Endothelial cell of umbilical vein (primary cell): ENCODE data around the gene CACNB3. TPM values are rescaled to one million over a fixed set of nuclear protein-coding genes. Genes with fewer than 3 reads are reported as not detected.

ENCODE experiments used
- BruUV-seq: library from RNA; stranded (reverse); fragments of 400-500 nt; replicated peaks from 2 replicates; lab custom pipeline; 2021; lab: Mats Ljungman, UMichigan
- CTCF ChIA-PET: fragments of 300-600, 350-600 bp; sonication (Branson Sonifier 250); formaldehyde crosslinking; loops from one replicate; lab custom pipeline; 2021; ENCODE audit warnings: antibody characterized with exemption, inconsistent platforms; lab: Charles Lee
- POLR2A ChIA-PET: fragments of 300-600, 350-600 bp; sonication (Branson Sonifier 250); formaldehyde crosslinking; loops from one replicate; lab custom pipeline; 2021; ENCODE audit warnings: antibody characterized with exemption, inconsistent platforms; lab: Charles Lee
- DNase-seq: peaks from one replicate; pipeline ENCODE4 v3.0.0-alpha.2; 2011; ENCODE audit warnings: low read depth, low spot score
- FAIRE-seq: peaks from 2 replicates; lab custom pipeline; 2011; peaks lifted over from hg19 to GRCh38; lab: Jason Lieb, UNC
- H2AFZ ChIP-seq: 2 replicates; pipeline ENCODE4 v1.6.0; 2012; ENCODE audit warnings: low read depth, low read length, control low read depth, inconsistent platforms
- H3K27ac ChIP-seq: 2 replicates; pipeline ENCODE4 v1.5.1; 2011; ENCODE audit warnings: low read depth, mild to moderate bottlenecking, control low read depth, low read length, moderate library complexity; ENCODE audit not compliant: insufficient read depth
- H3K27me3 ChIP-seq, 2 experiments: 2 replicates each; pipeline versions ENCODE4 v1.6.0 to v1.6.1; 2011; ENCODE audit warnings: low read length in 2 of 2, mixed read lengths in 1 of 2; ENCODE audit not compliant: control insufficient read depth in 2 of 2, insufficient read depth in 2 of 2
- H3K36me3 ChIP-seq, 2 experiments: 2 replicates in 1 of 2; 3 replicates in 1 of 2; pipeline ENCODE4 v1.5.1; 2011; ENCODE audit warnings: low read length in 2 of 2, mild to moderate bottlenecking in 1 of 2, moderate library complexity in 1 of 2; ENCODE audit not compliant: control insufficient read depth in 2 of 2, insufficient read depth in 2 of 2; ENCODE audit errors: extremely low read depth in 1 of 2
- H3K4me1 ChIP-seq: 3 replicates; pipeline ENCODE4 v1.5.1; 2011; ENCODE audit warnings: mild to moderate bottlenecking, low read length; ENCODE audit not compliant: control insufficient read depth, insufficient read depth; ENCODE audit errors: extremely low read depth
- H3K4me2 ChIP-seq: 2 replicates; pipeline ENCODE4 v1.6.1; 2011; ENCODE audit warnings: low read length, control low read depth, mixed read lengths; ENCODE audit not compliant: insufficient read depth
- H3K4me3 ChIP-seq, 3 experiments: fragments of 200-600 bp in 1 of 3; sonication (generic), shearing (Covaris generic) in 1 of 3; replicated peaks in 1 of 3; 2 replicates each; pipeline ENCODE4 v1.5.1; 2011 to 2016; ENCODE audit warnings: control low read depth in 3 of 3, low read length in 3 of 3, mild to moderate bottlenecking in 2 of 3, inconsistent platforms in 1 of 3, low read depth in 1 of 3, moderate library complexity in 1 of 3; ENCODE audit not compliant: insufficient read depth in 1 of 3
- H3K79me2 ChIP-seq: 2 replicates; pipeline ENCODE4 v1.6.0; 2012; ENCODE audit warnings: low read length, inconsistent platforms; ENCODE audit not compliant: control insufficient read depth, insufficient read depth
- H3K9ac ChIP-seq: replicated peaks from 2 replicates; pipeline ENCODE3; 2011; ENCODE audit warnings: low read length, control low read depth; ENCODE audit not compliant: insufficient read depth; ENCODE audit errors: extremely low read depth
- H3K9me1 ChIP-seq: replicated peaks from 3 replicates; pipeline ENCODE4 v1.6.0; 2011; ENCODE audit warnings: mild to moderate bottlenecking, low read length; ENCODE audit not compliant: control insufficient read depth, insufficient read depth; ENCODE audit errors: extremely low read depth
- H3K9me3 ChIP-seq: replicated peaks from 2 replicates; pipeline ENCODE4 v1.5.1; 2012; ENCODE audit warnings: low read length, inconsistent platforms; ENCODE audit not compliant: control insufficient read depth, insufficient read depth
- H4K20me1 ChIP-seq: replicated peaks from 2 replicates; pipeline ENCODE3; 2011; ENCODE audit warnings: mild to moderate bottlenecking, low read length; ENCODE audit not compliant: control insufficient read depth, insufficient read depth; ENCODE audit errors: extremely low read depth
- EZH2 ChIP-seq: IDR thresholded peaks from 2 replicates; pipeline ENCODE4 v1.6.1; 2012; ENCODE audit warnings: borderline replicate concordance, low read depth, mild to moderate bottlenecking, moderate library complexity, low read length, inconsistent platforms; ENCODE audit not compliant: severe bottlenecking
- FOS ChIP-seq: IDR thresholded peaks from 2 replicates; pipeline ENCODE4 v1.6.1; 2011; ENCODE audit warnings: mild to moderate bottlenecking, low read length, moderate library complexity, borderline replicate concordance; ENCODE audit not compliant: insufficient read depth
- GATA2 ChIP-seq: IDR thresholded peaks from 2 replicates; pipeline ENCODE4 v1.7.0; 2011; ENCODE audit warnings: low read depth, mild to moderate bottlenecking, moderate library complexity, mixed read lengths, low read length; ENCODE audit not compliant: insufficient read length, insufficient read depth
- JUN ChIP-seq: IDR thresholded peaks from 2 replicates; pipeline ENCODE4 v1.6.1; 2011; ENCODE audit warnings: borderline replicate concordance, low read depth; ENCODE audit not compliant: insufficient read length, insufficient read depth
- MYC ChIP-seq: IDR thresholded peaks from one replicate; pipeline ENCODE4 v1.6.1; 2011; ENCODE audit warnings: mild to moderate bottlenecking, low read depth, low read length
- POLR2A ChIP-seq: IDR thresholded peaks from 2 replicates; pipeline ENCODE4 v1.6.1; 2012; ENCODE audit warnings: low read depth, mild to moderate bottlenecking, control low read depth, low read length
- POLR2AphosphoS5 ChIP-seq: IDR thresholded peaks from 2 replicates; pipeline ENCODE4 v1.6.1; 2012; ENCODE audit warnings: low read depth, mild to moderate bottlenecking, control low read depth, low read length, moderate library complexity; ENCODE audit not compliant: insufficient read depth
- dilution Hi-C: fragments of 300-500 bp; cut with MboI; formaldehyde crosslinking; loops from one replicate; pipeline ENCODE4 v1.15.0; 2019; ENCODE audit warnings: low sequenced_read_pairs; ENCODE audit not compliant: extremely low pct_ligation_motif_present
- intact Hi-C: fragments of 100-400 bp; cut with micrococcal nuclease; formaldehyde crosslinking; loops from one replicate; pipeline ENCODE4 v1.10.0; 2022
- polyA plus RNA-seq, 4 experiments: library from polyadenylated mRNA; depleted of rRNA in 3 of 4; stranded (reverse) in 3 of 4; unstranded in 1 of 4; fragments of >200 nt; gene quantifications; 2 replicates each; pipeline versions ENCODE4 v1.2.1 to v1.2.3, GENCODE V29; 2011 to 2012; ENCODE audit warnings: missing spikeins in 1 of 4
- total RNA-seq: library from RNA; stranded (reverse); gene quantifications from 2 replicates; pipeline ENCODE4 v1.2.3, GENCODE V29; 2021
- TF ChIP-seq, protein P1 (sequence below): IDR thresholded peaks from 2 replicates; pipeline ENCODE4 v1.6.1; 2011; ENCODE audit not compliant: insufficient read depth, insufficient read length
- TF ChIP-seq, protein P2 (sequence below), 2 donors: IDR thresholded peaks; 1 replicate in 1 of 2; 2 replicates in 1 of 2; pipeline ENCODE4 v1.5.1; 2011; ENCODE audit warnings: low read length in 2 of 2, mild to moderate bottlenecking in 2 of 2, moderate library complexity in 2 of 2, control low read depth in 1 of 2, inconsistent platforms in 1 of 2, low read depth in 1 of 2; ENCODE audit not compliant: insufficient read depth in 1 of 2; ENCODE audit errors: extremely low read depth in 1 of 2

CACNB3 gene
- total and polyA plus RNA-seq, 2 donors (not counting 3 experiments of a cell fraction or from before 2014, with no cell fraction given), result 37.4 to 61.8 TPM

DNA sequence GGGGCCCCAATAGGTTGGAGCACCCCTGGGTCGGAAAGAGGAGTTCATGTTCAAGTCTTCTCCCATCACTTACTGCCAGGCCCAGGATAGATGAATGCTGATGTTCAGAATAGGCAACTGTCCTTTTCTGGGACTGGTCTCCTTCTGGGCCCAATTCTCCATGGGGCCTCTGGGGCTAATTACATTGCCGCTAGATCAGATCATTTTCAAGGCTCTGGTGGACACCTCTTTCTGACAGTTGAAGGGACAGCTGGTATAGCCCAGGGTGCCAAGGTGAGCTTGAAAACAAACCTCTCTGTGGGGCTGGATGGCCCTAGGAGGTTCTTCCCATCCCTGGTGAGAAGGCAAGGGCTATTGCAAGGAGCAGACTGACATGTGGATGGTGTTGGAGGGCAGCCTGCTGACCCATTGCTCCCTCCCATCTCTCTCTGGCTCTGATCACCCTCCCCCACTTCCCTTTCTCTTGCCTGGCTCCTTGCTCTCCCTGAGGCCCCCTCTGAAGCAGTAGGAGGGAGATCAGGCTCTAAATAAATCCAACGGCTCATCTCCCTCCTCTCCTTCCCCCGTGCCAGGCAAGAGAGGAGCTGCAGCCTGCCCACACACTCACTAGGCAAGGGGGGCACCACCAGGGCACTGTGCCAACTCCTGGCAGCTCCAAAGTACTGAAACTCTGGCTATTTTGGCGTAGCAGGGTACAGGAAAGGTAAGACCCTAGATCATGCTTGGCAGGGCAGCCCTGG is 1.9 kb downstream of the CACNB3 start:
- ChIA-PET POLR2A (no interaction called here), CTCF (interaction anchor here (1.4 kb wide), 1 partner anchor 33 kb away, joined by 3 read pairs; no protein-coding TSS in a partner anchor)
- no peak overlapping the region for H3K4me2 ChIP-seq
- peaks cover 0 to 16% of the 10 kb centered on the region in 2 experiments for H3K36me3 ChIP-seq
- no peak overlapping the region for H3K9ac ChIP-seq
- dilution Hi-C loops, result no loop called here
- DNase-seq, result no peak
- H3K9me1 ChIP-seq, result no peaks in the 10 kb centered on the region
- intact Hi-C loops, result no loop called here
- H3K79me2 ChIP-seq, result no peaks in the 10 kb centered on the region
- no peak overlapping the region for H3K27ac ChIP-seq
- FAIRE-seq, result no peak
- no peak overlapping the region for H3K4me3 ChIP-seq
- H3K27me3 ChIP-seq, result no peaks in the 10 kb centered on the region
- H3K9me3 ChIP-seq, result no peaks in the 10 kb centered on the region
- H3K4me1 ChIP-seq, result peaks cover 13% of the 10 kb centered on the region
- no peak overlapping the region for H2AFZ ChIP-seq
- no peaks in the 10 kb centered on the region for H4K20me1 ChIP-seq
- TF ChIP-seq POLR2A, result no peak
- no peak for TF ChIP-seq JUN
- TF ChIP-seq, protein P1, sequence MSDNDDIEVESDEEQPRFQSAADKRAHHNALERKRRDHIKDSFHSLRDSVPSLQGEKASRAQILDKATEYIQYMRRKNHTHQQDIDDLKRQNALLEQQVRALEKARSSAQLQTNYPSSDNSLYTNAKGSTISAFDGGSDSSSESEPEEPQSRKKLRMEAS, result no peak
- TF ChIP-seq MYC, result no peak
- TF ChIP-seq FOS, result no peak
- no peak for TF ChIP-seq EZH2
- TF ChIP-seq POLR2AphosphoS5, result no peak
- no peak for TF ChIP-seq GATA2
- TF ChIP-seq, protein P2, sequence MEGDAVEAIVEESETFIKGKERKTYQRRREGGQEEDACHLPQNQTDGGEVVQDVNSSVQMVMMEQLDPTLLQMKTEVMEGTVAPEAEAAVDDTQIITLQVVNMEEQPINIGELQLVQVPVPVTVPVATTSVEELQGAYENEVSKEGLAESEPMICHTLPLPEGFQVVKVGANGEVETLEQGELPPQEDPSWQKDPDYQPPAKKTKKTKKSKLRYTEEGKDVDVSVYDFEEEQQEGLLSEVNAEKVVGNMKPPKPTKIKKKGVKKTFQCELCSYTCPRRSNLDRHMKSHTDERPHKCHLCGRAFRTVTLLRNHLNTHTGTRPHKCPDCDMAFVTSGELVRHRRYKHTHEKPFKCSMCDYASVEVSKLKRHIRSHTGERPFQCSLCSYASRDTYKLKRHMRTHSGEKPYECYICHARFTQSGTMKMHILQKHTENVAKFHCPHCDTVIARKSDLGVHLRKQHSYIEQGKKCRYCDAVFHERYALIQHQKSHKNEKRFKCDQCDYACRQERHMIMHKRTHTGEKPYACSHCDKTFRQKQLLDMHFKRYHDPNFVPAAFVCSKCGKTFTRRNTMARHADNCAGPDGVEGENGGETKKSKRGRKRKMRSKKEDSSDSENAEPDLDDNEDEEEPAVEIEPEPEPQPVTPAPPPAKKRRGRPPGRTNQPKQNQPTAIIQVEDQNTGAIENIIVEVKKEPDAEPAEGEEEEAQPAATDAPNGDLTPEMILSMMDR (IDR thresholded peaks at IDR 0.05; ENCODE audit: extremely low read depth in 1 of 2, insufficient read depth in 1 of 2, low read depth in 1 of 2, low read length in 2 of 2), result no peak
- BruUV-seq, result no TSS peak
